Measurements from ENCODE around the gene CLEC7A. TPM values are rescaled to one million over a fixed set of nuclear protein-coding genes. Genes with fewer than 3 reads are reported as not detected.

The CLEC7A gene
- total and polyA plus RNA-seq, 4 donors, result 2.8 to 7.0 (median 3.8) TPM

DNA sequence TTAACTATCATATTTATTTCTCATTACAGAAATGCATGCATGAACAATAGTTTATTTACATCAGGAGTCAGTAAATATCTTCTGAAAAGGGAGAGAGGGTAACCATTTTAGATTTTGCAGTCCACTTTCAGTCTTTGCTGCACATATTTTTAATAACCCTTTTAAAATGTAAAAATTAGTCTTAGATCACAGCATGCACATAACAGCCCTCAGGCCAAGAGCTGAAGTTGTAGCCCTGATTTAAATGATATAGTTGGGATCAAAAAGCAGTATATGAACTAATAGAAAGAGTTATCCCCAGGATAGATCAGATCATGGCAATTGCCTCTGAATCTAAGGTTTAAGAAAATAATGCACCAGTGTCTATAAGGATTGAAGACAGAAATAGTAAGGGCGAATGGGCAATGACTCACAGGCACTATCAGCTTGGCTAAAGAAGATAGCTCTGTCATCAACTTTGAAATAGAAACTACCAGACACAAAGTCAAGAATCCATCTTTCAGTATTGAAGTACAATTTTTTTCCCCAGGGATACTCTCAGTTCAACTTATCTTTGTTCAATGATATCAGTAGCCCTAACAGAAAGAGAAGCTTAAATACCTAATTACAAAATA lies 13.1 kb upstream of the CLEC7A start:
- no peak overlapping the region for H3K27ac ChIP-seq (ENCODE audit: low read depth in 1 of 2, low read length in 2 of 2)
- DNase-seq (ENCODE audit: low spot score), result no peak
- WGBS, result 0% methylated on average over 1 of the region's 1 CpG

GRCh38 chr12:10140001-10140400 lies 10.0 kb upstream of the CLEC7A start:
- 9% methylated on average over 2 of the region's 2 CpGs for WGBS
- Histone ChIP-seq H3K27me3 (ENCODE audit: control insufficient read depth in 4 of 4, insufficient read depth in 4 of 4, low read length in 3 of 4) (no peaks in the 10 kb centered on the region), H3K36me3 (ENCODE audit: control insufficient read depth in 4 of 4, insufficient read depth in 3 of 4, low read depth in 1 of 4, low read length in 3 of 4) (no peaks in the 10 kb centered on the region), H3K4me3 (ENCODE audit: low read depth in 1 of 3, low read length in 3 of 3) (no peak overlapping the region), H3K9me3 (ENCODE audit: control insufficient read depth in 4 of 4, low read length in 3 of 4) (no peaks in the 10 kb centered on the region), H3K9ac (ENCODE audit: low read depth in 1 of 2, low read length in 2 of 2) (no peak overlapping the region), H3K27ac (ENCODE audit: low read depth in 1 of 2, low read length in 2 of 2) (no peak overlapping the region), H3K4me1 (ENCODE audit: control insufficient read depth in 4 of 4, insufficient read depth in 4 of 4, low read length in 3 of 4) (peaks cover 0 to 4% (median 0%) of the 10 kb centered on the region in 4 donors)
- no peak for DNase-seq (ENCODE audit: low spot score)
- peak; percentile 96 to 97 for TF ChIP-seq RAD21 (IDR thresholded peaks at IDR 0.05)
- no peak for TF ChIP-seq HNF4A (conservative IDR thresholded peaks at IDR 0.05)
- TF ChIP-seq CTCF (IDR thresholded peaks at IDR 0.05; ENCODE audit: low read depth, low read length, missing input control), result peak; percentile 80

More for the DNA sequence above, 13.1 kb upstream of the CLEC7A start:
- Histone ChIP-seq H3K9me3 (ENCODE audit: control insufficient read depth in 4 of 4, low read length in 3 of 4) (peaks cover 0 to 3% (median 0%) of the 10 kb centered on the region in 4 donors), H3K4me3 (ENCODE audit: low read depth in 1 of 3, low read length in 3 of 3) (no peak overlapping the region), H3K36me3 (ENCODE audit: control insufficient read depth in 4 of 4, insufficient read depth in 3 of 4, low read depth in 1 of 4, low read length in 3 of 4) (no peaks in the 10 kb centered on the region), H3K4me1 (ENCODE audit: control insufficient read depth in 4 of 4, insufficient read depth in 4 of 4, low read length in 3 of 4) (no peaks in the 10 kb centered on the region), H3K27me3 (ENCODE audit: control insufficient read depth in 4 of 4, insufficient read depth in 4 of 4, low read length in 3 of 4) (no peaks in the 10 kb centered on the region), H3K9ac (ENCODE audit: low read depth in 1 of 2, low read length in 2 of 2) (no peak overlapping the region)
- TF ChIP-seq FOXA2 (IDR thresholded peaks at IDR 0.05), result no peak
- TF ChIP-seq, protein P1, sequence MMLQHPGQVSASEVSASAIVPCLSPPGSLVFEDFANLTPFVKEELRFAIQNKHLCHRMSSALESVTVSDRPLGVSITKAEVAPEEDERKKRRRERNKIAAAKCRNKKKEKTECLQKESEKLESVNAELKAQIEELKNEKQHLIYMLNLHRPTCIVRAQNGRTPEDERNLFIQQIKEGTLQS (IDR thresholded peaks at IDR 0.05), result no peak
- no peak for TF ChIP-seq NR2F2 (IDR thresholded peaks at IDR 0.05)
- TF ChIP-seq GABPA (IDR thresholded peaks at IDR 0.05 in 1 of 2, conservative IDR thresholded peaks at IDR 0.05 in 1 of 2), result no peak
- no peak for TF ChIP-seq CTCF (IDR thresholded peaks at IDR 0.05; ENCODE audit: low read depth, low read length, missing input control)
- TF ChIP-seq FOXA1 (IDR thresholded peaks at IDR 0.05), result no peak
- no peak for TF ChIP-seq RXRA (IDR thresholded peaks at IDR 0.05)
- TF ChIP-seq SP1 (IDR thresholded peaks at IDR 0.05), result no peak
- no peak for TF ChIP-seq REST (IDR thresholded peaks at IDR 0.05)
- TF ChIP-seq HNF4G (IDR thresholded peaks at IDR 0.05), result no peak
- TF ChIP-seq HNF4A (conservative IDR thresholded peaks at IDR 0.05), result no peak
